Right renal pelvis (tissue), 4 donors: ENCODE measurements around the gene ANKRD11. TPM values are rescaled to one million over a fixed set of nuclear protein-coding genes. Genes with fewer than 3 reads are reported as not detected.

Source experiments
- DNase-seq, 4 donors: peaks; one replicate each; pipeline ENCODE4 v3.0.0-alpha.2; 2013; ENCODE audit warnings: low read depth in 4 of 4, low spot score in 3 of 4, missing footprints in 1 of 4
- polyA plus RNA-seq, 4 donors: library from polyadenylated mRNA; unstranded; fragments of 120-200 nt; gene quantifications; one replicate each; pipeline ENCODE4 v1.2.1, GENCODE V29; 2013; ENCODE audit not compliant: insufficient read length in 4 of 4

Gene ANKRD11
- polyA plus RNA-seq, 4 donors: 90.2 to 101 (median 96.6) TPM

- no peak for DNase-seq
Measured at GRCh38 chr16:89232107-89232506, 258.3 kb downstream of the ANKRD11 start.

- no peak for DNase-seq
Measured at GRCh38 chr16:89230255-89230654, 260.1 kb downstream of the ANKRD11 start.

GRCh38 chr16:89224665-89225064 is 265.7 kb downstream of the ANKRD11 start:
- DNase-seq: no peak

- no peak for DNase-seq
Measured at GRCh38 chr16:89222931-89223330, 267.4 kb downstream of the ANKRD11 start.

- no peak for DNase-seq
Measured at GRCh38 chr16:89221604-89222003, 268.8 kb downstream of the ANKRD11 start.

DNA sequence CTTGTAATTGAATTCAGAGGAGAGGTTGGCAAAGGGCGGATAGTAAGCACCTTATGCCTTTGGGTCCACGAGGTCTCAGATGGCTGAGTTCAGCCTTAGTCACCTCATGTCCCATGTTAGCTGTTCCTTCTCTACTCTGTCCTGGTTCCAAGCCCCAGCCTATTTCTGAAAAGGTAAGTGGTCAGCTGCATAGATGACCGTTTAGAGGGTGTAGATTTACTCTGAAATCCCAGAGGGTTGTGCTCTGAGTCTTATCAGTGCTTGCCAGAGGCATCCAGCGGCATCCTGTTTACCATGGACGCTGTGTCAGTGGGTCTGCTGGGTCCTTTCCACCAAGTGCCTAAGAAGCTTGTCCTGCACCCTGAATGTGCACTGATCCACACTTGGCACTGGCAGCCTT is 271.0 kb downstream of the ANKRD11 start:
- no peak for DNase-seq

Other genes starting within 250 kb of the ANKRD11 start
- gene SPG7, start 17.8 kb upstream of the ANKRD11 start, polyA plus RNA-seq: 100 to 1,000 TPM in 1 of 4 donors, 10 to 100 TPM in 3; 84.2 to 106 (median 90.3) TPM
- gene RPL13, start 70.1 kb upstream of the ANKRD11 start, polyA plus RNA-seq: 1,000 to 10,000 TPM; 1,657 to 3,073 (median 1,817) TPM
- 1 to 10 TPM; 2.8 to 4.1 (median 2.9) TPM for gene CPNE7, start 85.2 kb upstream of the ANKRD11 start, polyA plus RNA-seq
- 10 to 100 TPM; 22.5 to 50.6 (median 40.7) TPM for gene DPEP1, start 123.1 kb upstream of the ANKRD11 start, polyA plus RNA-seq
- gene CHMP1A, start 167.1 kb upstream of the ANKRD11 start, polyA plus RNA-seq: 10 to 100 TPM; 57.9 to 82.4 (median 71.9) TPM
- 10 to 100 TPM; 11.7 to 15.5 (median 13.1) TPM for gene SPATA33, start 167.3 kb upstream of the ANKRD11 start, polyA plus RNA-seq
- 100 to 1,000 TPM in 2 of 4 donors, 10 to 100 TPM in 2; 91.2 to 110 (median 99.6) TPM for gene CDK10, start 196.1 kb upstream of the ANKRD11 start, polyA plus RNA-seq
- 10 to 100 TPM in 1 of 4 donors, 1 to 10 TPM in 3; 5.4 to 11.0 (median 6.0) TPM for gene SPATA2L, start 211.1 kb upstream of the ANKRD11 start, polyA plus RNA-seq
- 10 to 100 TPM; 10.3 to 15.0 (median 11.9) TPM for gene VPS9D1, start 230.3 kb upstream of the ANKRD11 start, polyA plus RNA-seq
- gene ZNF276, start 231.0 kb upstream of the ANKRD11 start, polyA plus RNA-seq: 10 to 100 TPM; 26.6 to 31.6 (median 28.4) TPM